Cerebellar nuclear complex (tissue), 1 donor: ENCODE results near the gene BLOC1S4.
A peak's percentile ranks its signal among the peaks of the same experiment; 100 is the strongest.
"Not testable (repeated sequence)": the region's sequence is repeated elsewhere in the genome, so short reads cannot be mapped to it uniquely, and the experiment has no call there.

Source experiments
- DNase-seq, 2 experiments: peaks; one replicate each; lab custom pipeline; 2025; lab: John Stamatoyannopoulos, UW

BLOC1S4 gene, protein sequence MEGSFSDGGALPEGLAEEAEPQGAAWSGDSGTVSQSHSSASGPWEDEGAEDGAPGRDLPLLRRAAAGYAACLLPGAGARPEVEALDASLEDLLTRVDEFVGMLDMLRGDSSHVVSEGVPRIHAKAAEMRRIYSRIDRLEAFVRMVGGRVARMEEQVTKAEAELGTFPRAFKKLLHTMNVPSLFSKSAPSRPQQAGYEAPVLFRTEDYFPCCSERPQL

GRCh38 chr4:6716018-6716911, at the start of gene BLOC1S4:
BLOC1S4 (plus strand) TSS chr4:6716174; CDS start chr4:6716210, 36 bp downstream.
- DNase-seq = peak in 1 of 2 experiments; percentile 53

GRCh38 chr4:6668391-6668790, 47.6 kb upstream of the BLOC1S4 start:
- DNase-seq = no peak

DNA sequence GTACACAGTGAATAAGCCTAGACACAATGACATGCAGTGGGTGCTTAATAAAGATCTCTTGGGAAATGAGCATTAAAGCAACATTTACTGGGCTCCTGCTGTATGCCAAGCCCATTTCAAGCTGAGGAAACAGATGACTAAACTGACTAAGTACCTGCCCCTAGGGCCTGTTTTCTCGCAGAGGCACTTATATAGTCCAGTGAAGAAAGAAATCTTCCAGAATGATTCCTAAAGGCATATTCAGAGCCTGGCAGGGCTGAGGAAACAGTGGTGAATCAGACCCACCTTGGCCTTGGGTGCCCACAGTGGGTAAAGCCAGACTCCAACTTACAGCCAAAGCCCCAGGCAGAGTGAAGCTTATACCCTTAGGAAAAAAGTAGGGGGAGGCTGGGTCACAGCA, 44.3 kb upstream of the BLOC1S4 start:
- no peak for DNase-seq

- DNase-seq = no peak
Measured at GRCh38 chr4:6672131-6672530, 43.8 kb upstream of the BLOC1S4 start.

GRCh38 chr4:6672541-6673190, 43.3 kb upstream of the BLOC1S4 start:
- DNase-seq = not testable (repeated sequence)

- DNase-seq = not testable (repeated sequence)
Measured at GRCh38 chr4:6673191-6673659, 42.7 kb upstream of the BLOC1S4 start.

DNA sequence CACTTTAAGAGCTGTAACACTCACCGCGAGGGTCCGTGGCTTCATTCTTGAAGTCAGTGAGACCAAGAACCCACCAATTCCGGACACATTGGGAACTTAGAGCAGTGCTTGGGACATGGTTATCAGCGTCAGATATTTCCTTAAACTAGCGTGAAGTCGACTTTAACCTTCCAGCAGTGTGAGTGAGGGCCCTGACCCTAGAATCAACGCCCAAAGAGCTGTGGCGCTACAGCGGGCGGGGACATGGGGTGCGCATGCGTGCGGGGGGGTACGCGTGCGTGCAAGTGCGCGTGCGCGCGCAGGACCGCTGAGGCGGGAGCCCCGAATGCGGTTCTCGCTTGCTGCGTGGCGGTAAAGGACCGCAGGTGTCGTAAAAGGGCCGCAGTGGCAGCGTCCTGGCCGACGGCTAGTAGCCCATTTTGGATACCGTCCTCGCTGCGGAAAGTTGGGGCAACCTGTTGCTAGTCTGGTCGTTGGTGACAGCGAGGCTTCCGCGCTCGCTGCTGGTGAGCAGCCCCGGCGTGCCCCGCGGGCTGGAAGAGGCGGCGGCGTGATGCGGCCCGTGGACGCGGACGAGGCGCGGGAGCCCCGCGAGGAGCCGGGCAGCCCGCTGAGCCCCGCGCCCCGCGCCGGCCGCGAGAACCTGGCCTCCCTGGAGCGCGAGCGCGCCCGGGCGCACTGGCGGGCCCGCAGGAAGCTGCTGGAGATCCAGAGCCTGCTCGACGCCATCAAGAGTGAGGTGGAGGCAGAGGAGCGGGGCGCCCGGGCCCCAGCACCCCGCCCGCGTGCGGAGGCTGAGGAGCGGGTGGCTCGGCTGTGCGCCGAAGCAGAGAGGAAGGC, 42.1 kb upstream of the BLOC1S4 start:
- peak; percentile 29 to 83 for DNase-seq

DNA sequence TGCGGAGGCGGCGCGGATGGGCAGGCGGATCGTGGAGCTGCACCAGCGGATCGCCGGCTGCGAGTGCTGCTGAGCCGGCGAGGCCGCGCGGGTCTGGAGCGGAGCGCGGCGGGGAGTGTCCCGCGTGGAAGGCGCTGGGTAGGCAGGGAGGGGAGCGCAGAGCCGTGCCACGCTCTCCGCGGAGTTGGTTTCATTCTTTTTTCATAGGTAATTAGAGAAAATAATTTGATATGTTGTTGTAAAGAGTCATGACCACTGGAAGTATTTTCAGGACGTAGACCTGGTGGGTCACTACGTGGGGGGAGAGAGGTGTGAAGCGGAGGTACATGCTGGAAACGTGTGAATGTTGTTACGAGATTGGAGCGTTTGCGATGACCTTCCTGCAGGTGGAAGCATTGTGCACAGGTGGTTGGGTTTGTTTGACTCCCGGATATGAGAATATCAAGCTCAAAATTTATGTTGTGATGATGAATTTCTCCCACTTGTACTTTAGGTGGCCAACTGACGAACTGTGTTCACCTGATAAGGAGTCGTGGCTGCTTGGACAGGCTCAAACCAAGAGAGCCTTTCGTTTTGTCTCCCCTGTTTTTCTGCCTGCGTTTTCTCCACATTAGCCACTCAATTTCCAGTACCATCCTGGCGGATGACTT, 41.3 kb upstream of the BLOC1S4 start:
- DNase-seq = no peak

GRCh38 chr4:6676722-6677558, 39.0 kb upstream of the BLOC1S4 start:
- DNase-seq = no peak

- DNase-seq = no peak
Measured at GRCh38 chr4:6680372-6681034, 35.5 kb upstream of the BLOC1S4 start.

DNA sequence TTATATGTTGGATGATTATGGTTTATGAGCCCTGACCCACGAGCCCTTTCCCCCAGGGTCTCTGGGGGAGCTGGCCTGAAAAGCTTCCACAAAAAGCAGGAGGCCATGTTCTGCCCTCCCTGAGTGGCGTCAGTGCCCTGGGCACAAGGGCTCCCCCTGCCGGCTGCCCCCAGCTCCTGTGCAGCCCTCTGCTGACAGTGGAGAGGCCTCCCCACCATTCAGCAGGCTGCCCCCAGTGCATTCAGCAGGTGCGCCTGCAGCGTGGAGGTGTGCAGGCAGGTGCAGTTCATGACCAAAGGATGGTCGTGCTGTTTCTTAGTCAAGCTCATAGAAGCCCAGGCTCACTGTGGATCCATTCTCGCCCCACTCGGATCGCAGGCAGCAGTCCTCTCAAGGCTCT, 34.8 kb upstream of the BLOC1S4 start:
- DNase-seq = no peak

DNA sequence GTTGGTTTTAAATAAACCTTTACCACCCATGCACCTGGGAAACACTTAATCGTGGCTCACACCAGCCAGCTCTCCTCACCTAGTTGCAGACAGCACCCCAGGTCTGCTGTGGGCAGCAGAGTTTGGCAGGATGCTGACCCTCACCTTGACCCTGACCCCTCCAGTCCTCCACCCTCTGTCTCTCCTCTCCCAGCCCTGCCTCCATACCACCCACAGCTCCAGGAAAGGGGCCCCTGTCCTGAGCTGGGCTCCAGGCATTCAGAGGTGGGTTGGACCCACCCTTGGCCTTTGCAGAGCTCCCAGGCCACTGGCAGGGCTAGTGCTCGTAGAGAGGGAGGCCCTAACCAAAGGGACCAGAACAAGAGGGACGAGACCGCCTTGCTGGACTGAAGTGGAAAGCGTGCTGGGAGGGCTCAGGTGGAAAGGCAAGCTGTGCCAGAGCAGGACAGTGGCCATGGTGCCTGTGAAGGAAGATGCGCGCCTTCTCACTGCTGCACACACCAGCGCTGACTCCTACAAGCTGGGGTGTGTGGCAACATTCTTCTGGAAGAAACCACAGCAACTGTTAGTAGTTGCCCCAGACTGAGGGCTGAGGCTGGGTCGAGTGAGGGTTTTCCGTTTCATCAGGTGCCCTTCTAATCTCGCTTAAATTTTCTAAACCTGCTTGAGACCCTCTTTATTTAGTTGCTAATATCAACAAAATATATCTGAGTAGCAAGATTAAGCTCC, 32.9 kb upstream of the BLOC1S4 start:
- no peak for DNase-seq

GRCh38 chr4:6684656-6685055, 31.3 kb upstream of the BLOC1S4 start:
- no peak for DNase-seq

GRCh38 chr4:6686104-6686787, 29.7 kb upstream of the BLOC1S4 start:
- no peak for DNase-seq

DNA sequence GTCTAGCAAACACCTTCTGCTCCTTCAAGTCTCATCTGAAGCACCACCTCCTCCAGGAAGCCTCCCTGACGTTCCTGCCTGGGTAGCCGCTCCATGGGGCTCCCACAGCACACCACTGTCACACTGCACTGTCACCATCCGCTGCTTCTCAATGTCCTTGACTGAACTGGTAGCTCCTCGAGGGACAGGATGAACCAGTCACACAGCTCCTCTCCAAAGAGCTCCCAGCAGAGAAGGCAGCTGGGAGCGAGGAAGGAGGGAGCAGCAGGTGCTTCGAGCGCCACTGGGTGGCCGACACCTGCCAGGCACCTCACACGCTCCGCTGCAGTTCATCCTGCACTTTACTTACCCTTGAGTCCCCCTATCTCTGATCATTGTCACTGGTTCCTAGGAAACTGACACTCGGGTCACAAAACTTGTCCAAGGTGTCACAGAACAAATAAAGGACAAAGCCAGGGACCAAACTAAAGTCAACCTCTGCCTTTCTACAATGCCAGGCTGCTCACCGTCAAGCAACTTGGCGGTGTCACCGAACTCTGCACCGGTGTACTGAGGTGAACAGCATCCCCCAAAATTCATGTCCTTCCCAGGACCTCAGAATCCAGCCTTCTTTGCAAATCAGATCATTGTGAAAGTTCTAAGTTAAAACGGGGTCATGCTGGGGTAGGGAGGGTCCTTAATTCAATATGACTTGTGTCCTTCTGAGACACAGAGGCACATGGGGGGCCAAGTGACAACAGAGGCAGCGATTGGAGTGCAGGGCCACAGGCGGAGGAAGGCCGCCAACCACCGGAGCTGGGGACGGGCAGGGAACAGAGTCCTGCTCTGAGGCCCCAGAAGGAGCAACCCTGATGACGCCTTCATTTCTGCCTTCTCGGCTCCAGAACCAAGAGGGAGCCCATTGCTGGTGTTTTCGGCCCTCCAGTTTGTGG, 27.8 kb upstream of the BLOC1S4 start:
- no peak for DNase-seq

- DNase-seq = no peak
Measured at GRCh38 chr4:6688879-6689505, 27.0 kb upstream of the BLOC1S4 start.

DNA sequence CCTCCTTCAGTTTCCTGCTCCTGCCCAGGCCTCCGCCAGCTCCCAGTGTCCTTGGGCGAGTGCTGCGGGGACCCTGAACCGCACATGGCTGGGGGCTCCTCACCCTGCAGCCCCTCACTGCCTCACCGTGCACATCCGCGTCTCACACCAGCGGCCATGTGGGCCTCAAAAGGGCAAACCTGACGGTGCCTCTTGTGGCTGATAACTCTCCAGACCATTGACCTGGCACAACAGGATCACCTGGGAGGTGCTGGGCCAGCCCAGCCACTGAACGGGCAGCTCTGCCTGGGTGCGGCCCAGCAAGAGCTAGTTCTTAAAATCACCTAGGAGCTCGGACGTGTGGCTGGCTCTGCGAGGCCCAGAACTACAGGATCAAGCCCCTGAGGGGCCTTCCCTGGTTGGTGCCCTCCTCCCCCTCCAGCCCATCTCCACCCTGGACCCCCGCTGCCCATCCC, 26.4 kb upstream of the BLOC1S4 start:
- DNase-seq = no peak
